ENCODE data around the gene TCIRG1. TPM values are rescaled to one million over a fixed set of nuclear protein-coding genes. Genes with fewer than 3 reads are reported as not detected.

TCIRG1 gene
- total RNA-seq, 4 donors from 2014 or later = 61.6 to 124 (median 81.4) TPM

DNA sequence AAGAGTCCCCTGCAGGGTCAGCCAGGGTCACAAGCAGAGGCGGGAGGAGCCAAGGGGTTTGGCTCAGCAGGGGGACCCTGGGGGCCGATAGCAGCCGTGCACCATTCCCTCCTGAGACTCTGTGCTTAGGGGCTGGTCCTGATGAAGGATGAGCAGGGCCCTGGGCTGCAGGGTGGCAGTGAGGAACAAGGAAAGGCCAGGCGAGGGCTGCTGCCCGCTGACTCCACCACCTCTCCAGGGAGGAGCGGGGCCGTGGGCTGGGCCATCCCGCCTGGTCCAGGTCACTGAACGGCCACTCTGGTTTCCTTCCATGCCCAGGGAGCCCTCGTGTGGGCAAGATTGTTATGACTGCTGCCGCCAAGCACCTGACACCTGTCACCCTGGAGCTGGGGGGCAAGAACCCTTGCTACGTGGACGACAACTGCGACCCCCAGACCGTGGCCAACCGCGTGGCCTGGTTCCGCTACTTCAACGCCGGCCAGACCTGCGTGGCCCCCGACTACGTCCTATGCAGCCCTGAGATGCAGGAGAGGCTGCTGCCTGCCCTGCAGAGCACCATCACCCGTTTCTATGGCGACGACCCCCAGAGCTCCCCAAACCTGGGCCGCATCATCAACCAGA lies 17.5 kb upstream of the TCIRG1 start:
- DNase-seq (ENCODE audit: extremely low spot score) = no peak
- Histone ChIP-seq H3K9me3 (peaks cover 0 to 12% (median 0%) of the 10 kb centered on the region in 4 donors), H3K4me3 (no peak overlapping the region), H3K36me3 (peaks cover 0 to 32% (median 11%) of the 10 kb centered on the region in 4 donors), H3K27ac (replicated peaks in 1 of 4) (no peak overlapping the region), H3K27me3 (no peaks in the 10 kb centered on the region), H3K4me1 (peaks cover 3 to 13% (median 9%) of the 10 kb centered on the region in 4 donors)
- WGBS = 54% methylated on average over 4 of the region's 27 CpGs
- TF ChIP-seq EP300 (IDR thresholded peaks at IDR 0.05) = no peak
- TF ChIP-seq POLR2A (IDR thresholded peaks at IDR 0.05; ENCODE audit: low read depth) = no peak
- TF ChIP-seq POLR2AphosphoS5 (IDR thresholded peaks at IDR 0.05) = no peak
- TF ChIP-seq, protein P1, sequence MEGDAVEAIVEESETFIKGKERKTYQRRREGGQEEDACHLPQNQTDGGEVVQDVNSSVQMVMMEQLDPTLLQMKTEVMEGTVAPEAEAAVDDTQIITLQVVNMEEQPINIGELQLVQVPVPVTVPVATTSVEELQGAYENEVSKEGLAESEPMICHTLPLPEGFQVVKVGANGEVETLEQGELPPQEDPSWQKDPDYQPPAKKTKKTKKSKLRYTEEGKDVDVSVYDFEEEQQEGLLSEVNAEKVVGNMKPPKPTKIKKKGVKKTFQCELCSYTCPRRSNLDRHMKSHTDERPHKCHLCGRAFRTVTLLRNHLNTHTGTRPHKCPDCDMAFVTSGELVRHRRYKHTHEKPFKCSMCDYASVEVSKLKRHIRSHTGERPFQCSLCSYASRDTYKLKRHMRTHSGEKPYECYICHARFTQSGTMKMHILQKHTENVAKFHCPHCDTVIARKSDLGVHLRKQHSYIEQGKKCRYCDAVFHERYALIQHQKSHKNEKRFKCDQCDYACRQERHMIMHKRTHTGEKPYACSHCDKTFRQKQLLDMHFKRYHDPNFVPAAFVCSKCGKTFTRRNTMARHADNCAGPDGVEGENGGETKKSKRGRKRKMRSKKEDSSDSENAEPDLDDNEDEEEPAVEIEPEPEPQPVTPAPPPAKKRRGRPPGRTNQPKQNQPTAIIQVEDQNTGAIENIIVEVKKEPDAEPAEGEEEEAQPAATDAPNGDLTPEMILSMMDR (IDR thresholded peaks at IDR 0.05) = no peak
- intact Hi-C loops (cut with DNase I) = no loop called here

- intact Hi-C loops (cut with DNase I) = no loop called here
- H3K27me3 ChIP-seq = no peaks in the 10 kb centered on the region
- peaks cover 0 to 12% (median 0%) of the 10 kb centered on the region in 4 donors for H3K9me3 ChIP-seq
- no CpG with 5 or more reads among the region's 13 CpGs for WGBS
- H3K36me3 ChIP-seq = peaks cover 0 to 40% (median 11%) of the 10 kb centered on the region in 4 donors
- no peak overlapping the region for H3K27ac ChIP-seq (replicated peaks in 1 of 4)
- H3K4me1 ChIP-seq = peaks cover 0 to 1% (median 0%) of the 10 kb centered on the region in 4 donors
- TF ChIP-seq EP300 (IDR thresholded peaks at IDR 0.05) = no peak
- TF ChIP-seq POLR2A (IDR thresholded peaks at IDR 0.05; ENCODE audit: low read depth) = no peak
- TF ChIP-seq POLR2AphosphoS5 (IDR thresholded peaks at IDR 0.05) = no peak
- TF ChIP-seq, protein P1 (IDR thresholded peaks at IDR 0.05) = no peak
- no peak overlapping the region for H3K4me3 ChIP-seq
- no peak for DNase-seq (ENCODE audit: extremely low spot score)
These were observed 16.3 kb upstream of the TCIRG1 start for GRCh38 chr11:68022531-68022930.

DNA sequence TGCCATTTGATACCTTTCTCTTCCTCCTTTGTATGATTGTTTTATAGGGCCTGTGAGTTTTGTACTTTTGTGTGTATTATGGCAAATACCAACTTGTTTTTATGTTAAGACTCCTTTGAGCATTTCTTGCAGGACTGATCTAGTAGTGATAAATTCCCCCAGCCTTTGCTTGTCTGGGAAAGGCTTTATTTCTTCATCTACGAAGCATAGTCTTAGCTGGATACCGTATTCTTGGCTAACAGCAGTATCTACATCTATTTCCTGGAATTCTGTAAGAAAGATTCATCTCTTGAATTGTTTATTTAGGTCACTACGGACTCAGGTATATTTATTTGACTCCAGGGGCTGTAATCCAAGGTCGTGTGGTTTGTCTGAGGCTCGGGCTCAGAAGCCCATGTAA lies 14.3 kb upstream of the TCIRG1 start:
- WGBS = 84% methylated on average over 5 of the region's 5 CpGs

DNA sequence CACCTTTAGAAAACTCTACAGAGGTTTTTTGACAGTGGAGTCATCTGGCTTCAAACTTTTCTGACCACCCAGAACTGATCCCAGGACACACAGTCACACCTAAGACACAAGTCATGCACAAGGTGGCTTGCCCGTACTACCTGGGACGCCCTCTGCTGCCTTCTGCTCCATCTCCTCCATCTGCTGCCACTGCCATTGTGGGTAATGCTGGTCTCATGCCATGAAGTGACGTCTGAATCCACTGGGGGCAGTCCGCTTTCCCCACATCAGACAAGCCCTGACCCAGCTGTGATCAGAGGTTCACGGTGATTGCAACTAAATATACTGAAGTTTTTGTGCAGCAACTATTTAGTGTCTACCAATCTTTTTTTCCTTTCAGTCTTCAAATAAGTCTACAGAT lies 13.8 kb upstream of the TCIRG1 start:
- Histone ChIP-seq H3K4me3 (no peak overlapping the region), H3K27ac (replicated peaks in 1 of 4) (no peak overlapping the region), H3K4me1 (peaks cover 6 to 12% (median 10%) of the 10 kb centered on the region in 4 donors), H3K36me3 (peaks cover 0 to 40% (median 11%) of the 10 kb centered on the region in 4 donors), H3K27me3 (no peaks in the 10 kb centered on the region), H3K9me3 (peaks cover 0 to 12% (median 0%) of the 10 kb centered on the region in 4 donors)
- intact Hi-C loops (cut with DNase I) = no loop called here
- DNase-seq (ENCODE audit: extremely low spot score) = no peak
- TF ChIP-seq, protein P1 (IDR thresholded peaks at IDR 0.05) = no peak
- TF ChIP-seq EP300 (IDR thresholded peaks at IDR 0.05) (no peak), POLR2AphosphoS5 (IDR thresholded peaks at IDR 0.05) (no peak), POLR2A (IDR thresholded peaks at IDR 0.05; ENCODE audit: low read depth) (no peak)
- WGBS = 87% methylated on average over 5 of the region's 5 CpGs

More for the DNA sequence above, 14.3 kb upstream of the TCIRG1 start:
- H3K4me3 ChIP-seq = no peak overlapping the region
- no peak overlapping the region for H3K27ac ChIP-seq (replicated peaks in 1 of 4)
- H3K36me3 ChIP-seq = peaks cover 0 to 40% (median 11%) of the 10 kb centered on the region in 4 donors
- peaks cover 0 to 12% (median 0%) of the 10 kb centered on the region in 4 donors for H3K9me3 ChIP-seq
- DNase-seq (ENCODE audit: extremely low spot score) = no peak
- no peaks in the 10 kb centered on the region for H3K27me3 ChIP-seq
- intact Hi-C loops (cut with DNase I) = no loop called here
- TF ChIP-seq POLR2A (IDR thresholded peaks at IDR 0.05; ENCODE audit: low read depth) = no peak
- TF ChIP-seq, protein P1 (IDR thresholded peaks at IDR 0.05) = no peak
- TF ChIP-seq EP300 (IDR thresholded peaks at IDR 0.05) = no peak
- TF ChIP-seq POLR2AphosphoS5 (IDR thresholded peaks at IDR 0.05) = no peak
- peaks cover 3 to 7% (median 5%) of the 10 kb centered on the region in 4 donors for H3K4me1 ChIP-seq
